ENCODE data around the gene RASA2. TPM values are rescaled to one million over a fixed set of nuclear protein-coding genes. Genes with fewer than 3 reads are reported as not detected.

The RASA2 gene
- total RNA-seq, 1 donor from 2014 or later: 42.3 TPM

DNA sequence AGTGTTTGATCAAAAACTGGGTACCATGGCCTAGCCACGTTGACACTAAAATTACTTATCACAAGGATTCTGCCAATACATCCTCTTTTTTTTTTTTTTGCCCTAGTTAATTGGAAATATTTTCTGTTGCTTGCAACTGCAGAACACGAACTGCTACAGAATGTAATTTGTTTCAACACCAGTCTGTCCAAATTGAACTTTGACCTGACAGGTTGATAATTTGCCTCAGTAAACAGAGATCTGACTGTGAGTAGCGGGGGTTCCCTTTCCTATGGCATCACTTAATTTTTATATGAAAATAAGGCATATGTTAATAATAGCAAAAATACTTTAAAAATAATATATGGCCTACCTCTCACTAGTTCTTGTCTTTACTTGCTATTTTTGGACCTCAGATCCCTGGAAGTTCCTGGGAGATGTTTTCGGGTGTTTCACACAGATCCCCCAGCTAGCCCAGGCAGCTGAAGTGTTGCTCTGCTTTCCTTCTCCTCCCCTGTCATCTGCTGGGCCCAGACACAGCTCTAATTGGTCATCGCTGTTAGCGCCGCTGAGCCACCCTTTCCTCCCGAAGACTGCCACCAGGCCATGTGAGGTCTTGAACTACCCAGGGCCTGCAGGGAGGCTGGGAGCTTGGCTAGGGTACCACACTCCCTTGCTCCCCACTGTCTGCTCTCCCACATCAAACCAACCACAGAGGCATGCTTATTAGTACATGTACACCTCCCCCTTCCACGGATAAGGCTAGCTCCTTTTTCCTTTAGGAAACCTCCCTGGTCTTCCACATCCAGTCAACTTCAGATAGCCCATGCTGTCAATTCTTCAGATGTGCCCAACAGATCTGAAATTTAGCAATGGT is 161.5 kb downstream of the RASA2 start:
- DNase-seq (no peak), ATAC-seq (ENCODE audit: low read depth) (no peak)
- no peak overlapping the region for H3K27ac Mint-ChIP-seq
- no peaks in the 10 kb centered on the region for H3K9me3 Mint-ChIP-seq
- intact Hi-C loops (cut with micrococcal nuclease): no loop called here
- H3K4me3 Mint-ChIP-seq: no peak overlapping the region
- H3K4me1 Mint-ChIP-seq: no peaks in the 10 kb centered on the region
- ChIA-PET CTCF (no interaction called here), POLR2A (no interaction called here)
- no peaks in the 10 kb centered on the region for H3K27me3 Mint-ChIP-seq
- TF ChIP-seq, protein P1, sequence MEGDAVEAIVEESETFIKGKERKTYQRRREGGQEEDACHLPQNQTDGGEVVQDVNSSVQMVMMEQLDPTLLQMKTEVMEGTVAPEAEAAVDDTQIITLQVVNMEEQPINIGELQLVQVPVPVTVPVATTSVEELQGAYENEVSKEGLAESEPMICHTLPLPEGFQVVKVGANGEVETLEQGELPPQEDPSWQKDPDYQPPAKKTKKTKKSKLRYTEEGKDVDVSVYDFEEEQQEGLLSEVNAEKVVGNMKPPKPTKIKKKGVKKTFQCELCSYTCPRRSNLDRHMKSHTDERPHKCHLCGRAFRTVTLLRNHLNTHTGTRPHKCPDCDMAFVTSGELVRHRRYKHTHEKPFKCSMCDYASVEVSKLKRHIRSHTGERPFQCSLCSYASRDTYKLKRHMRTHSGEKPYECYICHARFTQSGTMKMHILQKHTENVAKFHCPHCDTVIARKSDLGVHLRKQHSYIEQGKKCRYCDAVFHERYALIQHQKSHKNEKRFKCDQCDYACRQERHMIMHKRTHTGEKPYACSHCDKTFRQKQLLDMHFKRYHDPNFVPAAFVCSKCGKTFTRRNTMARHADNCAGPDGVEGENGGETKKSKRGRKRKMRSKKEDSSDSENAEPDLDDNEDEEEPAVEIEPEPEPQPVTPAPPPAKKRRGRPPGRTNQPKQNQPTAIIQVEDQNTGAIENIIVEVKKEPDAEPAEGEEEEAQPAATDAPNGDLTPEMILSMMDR (IDR thresholded peaks at IDR 0.05): no peak
- H3K36me3 Mint-ChIP-seq (ENCODE audit: low read depth): no peaks in the 10 kb centered on the region

GRCh38 chr3:141649871-141650270 is 163.0 kb downstream of the RASA2 start:
- Mint-ChIP-seq H3K36me3 (ENCODE audit: low read depth) (no peaks in the 10 kb centered on the region), H3K27ac (no peak overlapping the region), H3K27me3 (peaks cover 5% of the 10 kb centered on the region), H3K4me3 (no peak overlapping the region), H3K9me3 (no peaks in the 10 kb centered on the region), H3K4me1 (no peaks in the 10 kb centered on the region)
- ChIA-PET POLR2A (no interaction called here), CTCF (no interaction called here)
- intact Hi-C loops (cut with micrococcal nuclease): no loop called here
- DNase-seq (no peak), ATAC-seq (ENCODE audit: low read depth) (no peak)
- TF ChIP-seq, protein P1 (IDR thresholded peaks at IDR 0.05): no peak

GRCh38 chr3:141650783-141651182 is 164.0 kb downstream of the RASA2 start:
- DNase-seq (no peak), ATAC-seq (ENCODE audit: low read depth) (no peak)
- Mint-ChIP-seq H3K27ac (no peak overlapping the region), H3K36me3 (ENCODE audit: low read depth) (no peaks in the 10 kb centered on the region), H3K9me3 (no peaks in the 10 kb centered on the region), H3K27me3 (peaks cover 5% of the 10 kb centered on the region), H3K4me3 (no peak overlapping the region), H3K4me1 (no peaks in the 10 kb centered on the region)
- ChIA-PET CTCF (no interaction called here), POLR2A (no interaction called here)
- intact Hi-C loops (cut with micrococcal nuclease): no loop called here
- TF ChIP-seq, protein P1 (IDR thresholded peaks at IDR 0.05): no peak

GRCh38 chr3:141651409-141651808 is 164.6 kb downstream of the RASA2 start:
- CTCF ChIA-PET: no interaction called here
- ATAC-seq (ENCODE audit: low read depth) (no peak), DNase-seq (no peak)
- Mint-ChIP-seq H3K27me3 (peaks cover 8% of the 10 kb centered on the region), H3K27ac (no peak overlapping the region), H3K36me3 (ENCODE audit: low read depth) (no peaks in the 10 kb centered on the region), H3K4me1 (no peaks in the 10 kb centered on the region), H3K4me3 (no peak overlapping the region), H3K9me3 (no peaks in the 10 kb centered on the region)
- TF ChIP-seq, protein P1 (IDR thresholded peaks at IDR 0.05): no peak
- POLR2A ChIA-PET: no interaction called here
- intact Hi-C loops (cut with micrococcal nuclease): no loop called here

DNA sequence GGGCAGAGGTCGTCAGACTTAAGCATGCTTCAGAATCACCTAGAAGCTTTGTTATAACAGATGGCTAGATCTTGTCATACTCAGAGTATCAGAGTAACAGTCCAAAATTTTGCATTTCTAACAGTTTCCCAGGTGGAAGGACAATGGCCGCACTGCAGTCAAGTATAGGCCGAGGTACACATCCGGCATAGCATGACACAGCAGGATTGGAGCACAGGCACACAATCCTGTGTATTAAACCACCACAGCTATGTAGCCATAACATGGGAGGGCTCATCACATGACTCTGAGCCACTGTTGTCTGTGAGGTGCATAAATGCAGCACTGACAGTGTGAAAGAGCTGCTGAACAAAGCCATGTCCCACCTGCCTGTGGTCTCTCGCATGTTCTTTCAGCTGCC is 165.5 kb downstream of the RASA2 start:
- no peak for ATAC-seq (ENCODE audit: low read depth)

More for the DNA sequence above, 165.5 kb downstream of the RASA2 start:
- ChIA-PET POLR2A (no interaction called here), CTCF (no interaction called here)
- no peak for DNase-seq
- Mint-ChIP-seq H3K27me3 (peaks cover 15% of the 10 kb centered on the region), H3K36me3 (ENCODE audit: low read depth) (no peaks in the 10 kb centered on the region), H3K4me3 (no peak overlapping the region), H3K9me3 (peaks cover 4% of the 10 kb centered on the region), H3K27ac (no peak overlapping the region), H3K4me1 (no peaks in the 10 kb centered on the region)
- TF ChIP-seq, protein P1 (IDR thresholded peaks at IDR 0.05): no peak
- intact Hi-C loops (cut with micrococcal nuclease): no loop called here
